Measurements from ENCODE around the gene CDIPT. TPM values are rescaled to one million over a fixed set of nuclear protein-coding genes. Genes with fewer than 3 reads are reported as not detected.

The CDIPT gene
- total and polyA plus RNA-seq, 2 of the 13 experiments (the other 11 are each of a cell fraction or from before 2014, with no cell fraction given) = 54.9 to 97.5 TPM

GRCh38 chr16:29891525-29892457 lies 28.8 kb upstream of the CDIPT start (continued):
- TF ChIP-seq ATF2 (CRISPR knock-in tag; IDR thresholded peaks at IDR 0.05) (no peak), ARID5B (CRISPR knock-in tag; IDR thresholded peaks at IDR 0.05) (peak; percentile 81), ZNF251 (CRISPR knock-in tag; IDR thresholded peaks at IDR 0.05) (no peak), ZNF710 (CRISPR knock-in tag; IDR thresholded peaks at IDR 0.05; ENCODE audit: borderline replicate concordance) (peak; percentile 80; the same call in 1 of the 2 replicates), ZNF644 (CRISPR knock-in tag; IDR thresholded peaks at IDR 0.05; ENCODE audit: low read depth) (0 out of 2 replicates have a peak, but pooled peaks have one; percentile 35), ZBTB3 (CRISPR knock-in tag; IDR thresholded peaks at IDR 0.05; ENCODE audit: borderline replicate concordance, low read depth) (no peak), ELF4 (CRISPR knock-in tag; IDR thresholded peaks at IDR 0.05; ENCODE audit: borderline replicate concordance) (no peak), ZFP36 (IDR thresholded peaks at IDR 0.05; ENCODE audit: borderline replicate concordance, low read depth, low read length, partially characterized antibody) (no peak), CEBPG (CRISPR knock-in tag; IDR thresholded peaks at IDR 0.05) (peak; percentile 96), SPEN (CRISPR knock-in tag; IDR thresholded peaks at IDR 0.05; ENCODE audit: low read depth) (no peak), MED1 (CRISPR knock-in tag; IDR thresholded peaks at IDR 0.05) (peak; percentile 52; the same call in 1 of the 2 replicates), ZMYM2 (CRISPR knock-in tag; IDR thresholded peaks at IDR 0.05) (peak; percentile 81), AKNA (CRISPR knock-in tag; IDR thresholded peaks at IDR 0.05; ENCODE audit: borderline replicate concordance) (no peak), SETDB1 (CRISPR knock-in tag; IDR thresholded peaks at IDR 0.05; ENCODE audit: borderline replicate concordance) (no peak), ISX (CRISPR knock-in tag; conservative IDR thresholded peaks at IDR 0.05) (no peak), TAF15 (IDR thresholded peaks at IDR 0.05; ENCODE audit: low read depth, low read length, poor library complexity, severe bottlenecking) (no peak)
